HK-2 (cell line): ENCODE results near the gene SNX19.
"Not testable (repeated sequence)": the region's sequence is repeated elsewhere in the genome, so short reads cannot be mapped to it uniquely, and the experiment has no call there.

Source experiments
- DNase-seq: peaks from one replicate; pipeline ENCODE4 v3.0.0-alpha.2; 2018; ENCODE audit not compliant: unreplicated experiment

Gene SNX19

GRCh38 chr11:130916238-130916855, at the start of gene SNX19:
Gene SNX19, minus strand, starts transcription at chr11:130916479. Its CDS starts 540 bp downstream, at chr11:130915939.
- peak; percentile 86 for DNase-seq

- DNase-seq, result no peak
Observed at GRCh38 chr11:130964058-130964792, 47.9 kb upstream of the SNX19 start.

GRCh38 chr11:130947889-130948288, 31.6 kb upstream of the SNX19 start:
- no peak for DNase-seq

GRCh38 chr11:130947481-130947880, 31.2 kb upstream of the SNX19 start:
- DNase-seq, result no peak

GRCh38 chr11:130947058-130947457, 30.8 kb upstream of the SNX19 start:
- DNase-seq, result no peak

- peak; percentile 1 for DNase-seq
Observed at GRCh38 chr11:130945896-130946295, 29.6 kb upstream of the SNX19 start.

- no peak for DNase-seq
Observed at GRCh38 chr11:130940706-130941105, 24.4 kb upstream of the SNX19 start.

- no peak for DNase-seq
Observed at GRCh38 chr11:130937051-130937450, 20.8 kb upstream of the SNX19 start.

- no peak for DNase-seq
Observed at GRCh38 chr11:130932086-130932712, 15.9 kb upstream of the SNX19 start.

GRCh38 chr11:130924750-130925149, 8.5 kb upstream of the SNX19 start:
- DNase-seq, result no peak

- not testable (repeated sequence) for DNase-seq
Observed at GRCh38 chr11:130920612-130921011, 4.3 kb upstream of the SNX19 start.

GRCh38 chr11:130918081-130918480, 1.8 kb upstream of the SNX19 start:
- DNase-seq, result no peak

- no peak for DNase-seq
Observed at GRCh38 chr11:130916910-130917309, 631 bp upstream of the SNX19 start.

- no peak for DNase-seq
Observed at GRCh38 chr11:130915603-130916237, 559 bp downstream of the SNX19 start.

- no peak for DNase-seq
Observed at GRCh38 chr11:130913268-130913667, 3.0 kb downstream of the SNX19 start.

- DNase-seq, result no peak
Observed at GRCh38 chr11:130912552-130912951, 3.7 kb downstream of the SNX19 start.

- DNase-seq, result no peak
Observed at GRCh38 chr11:130911306-130911705, 5.0 kb downstream of the SNX19 start.

GRCh38 chr11:130909650-130910049, 6.6 kb downstream of the SNX19 start:
- DNase-seq, result no peak

- DNase-seq, result peak; percentile 8
Observed at GRCh38 chr11:130908770-130909625, 7.3 kb downstream of the SNX19 start.

- no peak for DNase-seq
Observed at GRCh38 chr11:130908061-130908460, 8.2 kb downstream of the SNX19 start.

- DNase-seq, result no peak
Observed at GRCh38 chr11:130907229-130907628, 9.1 kb downstream of the SNX19 start.

- no peak for DNase-seq
Observed at GRCh38 chr11:130906616-130907015, 9.7 kb downstream of the SNX19 start.
